Right ventricle myocardium inferior (tissue), 1 donor: ENCODE results near the gene APBB2. TPM values are rescaled to one million over a fixed set of nuclear protein-coding genes. Genes with fewer than 3 reads are reported as not detected.
A peak's percentile ranks its signal among the peaks of the same experiment; 100 is the strongest.
"Not testable (repeated sequence)": the region's sequence is repeated elsewhere in the genome, so short reads cannot be mapped to it uniquely, and the experiment has no call there.

Source experiments
- ATAC-seq: fragments of 200-7000 bp; cut with Tn5 transposase; one replicate; pipeline ENCODE4 v1.9.1; 2020; ENCODE audit warnings: mild to moderate bottlenecking, moderate library complexity
- DNase-seq: peaks from one replicate; pipeline ENCODE4 v3.0.0; 2021; ENCODE audit errors: missing footprints
- intact Hi-C: fragments of 100-400 bp; cut with DNase I; formaldehyde crosslinking; loops from one replicate; pipeline ENCODE4 v1.11.0; 2022
- total RNA-seq: library from RNA; stranded (reverse); fragmentation: NEBNext Ultra II Directional; extraction: Animal tissue kit (Norgen Biotek cat#: 25700); gene quantifications from one replicate; pipeline ENCODE4 v1.2.1, GENCODE V29; 2021
- donor health status: DM: no; HTN: yes; CAD: no; lungs with severe emphysema.

APBB2 gene
- total RNA-seq, 1 donor from 2014 or later: 23.8 TPM

- DNase-seq: no peak
- intact Hi-C loops: no loop called here
- ATAC-seq: no peak
Observed at GRCh38 chr4:41172786-41173185, 41.6 kb downstream of the APBB2 start.

GRCh38 chr4:41169256-41169800 is 45.0 kb downstream of the APBB2 start:
- DNase-seq (no peak), ATAC-seq (no peak)
- intact Hi-C loops: no loop called here

DNA sequence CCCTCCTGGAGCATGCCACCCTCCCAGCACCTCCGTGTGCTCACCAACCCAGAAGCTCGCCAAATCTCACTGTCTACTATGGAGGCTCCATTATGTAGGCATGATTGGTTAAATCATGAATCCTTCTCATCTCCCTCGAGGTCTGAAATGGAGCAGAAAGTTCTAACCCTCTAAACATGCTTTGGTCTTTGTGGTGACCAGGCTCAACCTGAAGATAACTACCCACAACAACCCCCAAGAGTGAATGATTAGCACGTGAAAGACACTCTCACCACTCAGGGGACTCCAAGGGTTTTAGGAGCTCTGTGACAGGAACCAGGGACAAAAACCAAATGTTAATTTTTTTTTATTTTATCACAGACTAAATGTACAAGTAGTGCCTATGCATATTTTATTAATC is 47.2 kb downstream of the APBB2 start:
- no peak for ATAC-seq
- DNase-seq: no peak
- intact Hi-C loops: no loop called here

DNA sequence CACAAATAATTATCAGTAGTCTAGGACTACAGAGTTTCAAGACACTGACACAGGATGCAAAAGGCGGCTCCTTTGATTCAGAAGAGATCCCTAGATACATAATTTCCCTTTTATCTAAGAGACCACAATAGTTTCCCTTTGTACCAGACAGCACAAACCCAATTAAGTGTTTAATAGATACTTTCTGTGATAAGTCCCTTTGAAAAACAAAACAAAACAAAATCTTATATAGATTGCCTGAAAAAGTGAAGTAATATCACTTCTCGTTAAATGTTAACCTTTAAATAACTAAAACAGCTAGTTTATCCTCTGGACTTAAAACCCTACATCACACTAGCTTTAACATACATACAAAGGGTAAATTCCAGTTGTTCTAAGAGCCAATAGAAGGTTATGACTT is 49.9 kb downstream of the APBB2 start:
- ATAC-seq (no peak), DNase-seq (no peak)
- intact Hi-C loops: no loop called here

DNA sequence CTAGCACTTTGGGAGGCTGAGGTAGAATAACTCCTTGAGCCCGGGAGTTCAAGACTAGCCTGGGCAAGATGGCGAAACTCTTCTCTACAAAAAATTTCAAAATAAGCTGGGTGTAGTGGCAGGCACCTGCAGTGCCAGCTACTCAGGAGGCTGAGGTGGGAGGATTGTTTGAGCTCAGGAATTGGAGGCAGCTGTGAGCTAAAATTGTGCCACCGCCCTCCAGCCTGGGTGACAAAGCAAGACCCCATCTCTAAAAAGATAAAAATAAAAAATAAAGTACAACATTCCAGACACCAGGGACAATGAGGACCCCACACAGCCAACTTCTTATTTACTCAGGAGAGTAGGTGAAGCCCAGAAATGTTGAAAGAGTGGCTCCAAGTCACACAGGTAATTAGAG is 53.0 kb downstream of the APBB2 start:
- no peak for ATAC-seq
- intact Hi-C loops: no loop called here
- DNase-seq: no peak

GRCh38 chr4:41160856-41161255 is 53.5 kb downstream of the APBB2 start:
- ATAC-seq (no peak), DNase-seq (no peak)
- intact Hi-C loops: no loop called here

DNA sequence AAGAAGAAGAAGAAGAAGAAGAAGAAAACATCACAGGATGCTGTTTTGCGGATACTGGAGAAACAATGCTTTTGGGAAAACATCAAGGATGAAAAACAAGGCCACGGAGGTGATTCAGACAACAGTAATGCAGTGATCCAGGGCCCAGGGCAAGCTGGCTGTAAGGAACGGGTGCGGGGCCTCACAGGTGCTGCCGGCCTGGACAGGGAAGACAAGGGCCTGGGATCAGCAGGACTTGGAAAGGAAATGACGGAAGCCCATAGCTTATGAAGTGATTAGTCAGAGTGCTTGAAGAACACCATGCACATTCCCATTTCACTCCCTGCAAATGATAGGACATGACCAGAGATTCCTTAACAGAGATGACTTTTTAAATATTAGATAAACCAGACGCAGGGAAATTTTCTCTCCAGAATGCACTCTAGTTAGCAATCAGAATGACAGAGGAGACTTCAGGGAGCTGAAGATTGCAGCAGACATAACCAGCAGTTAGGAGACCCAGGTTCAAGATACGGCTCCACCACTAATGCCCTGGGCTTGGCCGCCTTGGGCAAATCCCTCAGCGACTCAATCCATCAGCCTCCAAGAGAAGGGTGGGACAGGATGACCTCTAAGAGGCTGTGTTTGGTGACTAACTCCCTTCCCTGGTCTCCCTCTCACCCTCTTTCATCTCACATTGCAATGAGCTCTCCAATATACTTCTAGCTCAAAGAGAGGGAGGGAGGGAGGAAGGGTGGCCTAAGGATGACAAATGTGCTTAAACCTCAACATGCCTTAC is 54.1 kb downstream of the APBB2 start:
- DNase-seq (no peak), ATAC-seq (no peak)
- intact Hi-C loops: no loop called here

DNA sequence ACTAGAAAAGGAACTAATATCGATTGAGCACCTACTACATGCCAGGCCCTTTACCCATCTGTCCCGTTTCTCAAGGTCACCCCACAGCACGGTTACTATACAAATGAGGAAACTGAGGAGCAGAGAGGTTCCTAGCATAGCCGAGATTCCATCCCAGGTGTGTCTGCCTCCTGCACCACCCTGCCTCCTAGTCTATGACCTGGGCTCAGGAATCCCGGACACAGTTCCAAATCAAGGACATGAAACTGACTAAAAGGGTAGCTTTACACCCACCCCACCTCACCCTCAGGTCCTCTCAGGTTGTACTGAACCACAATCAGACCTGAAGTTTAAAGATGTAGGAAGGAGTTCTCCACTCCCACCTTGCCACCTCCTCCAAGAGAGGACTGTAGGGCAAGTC is 55.6 kb downstream of the APBB2 start:
- no peak for ATAC-seq
- no peak for DNase-seq
- intact Hi-C loops: no loop called here

- no peak for DNase-seq
- intact Hi-C loops: no loop called here
- no peak for ATAC-seq
Observed at GRCh38 chr4:41158274-41158673, 56.1 kb downstream of the APBB2 start.

- ATAC-seq (no peak), DNase-seq (no peak)
- intact Hi-C loops: no loop called here
Observed at GRCh38 chr4:41157009-41157408, 57.3 kb downstream of the APBB2 start.

- intact Hi-C loops: no loop called here
- DNase-seq (no peak), ATAC-seq (no peak)
Observed at GRCh38 chr4:41156574-41156973, 57.8 kb downstream of the APBB2 start.

- DNase-seq (no peak), ATAC-seq (peak; percentile 57)
- intact Hi-C loops: no loop called here
Observed at GRCh38 chr4:41155194-41155830, 59.0 kb downstream of the APBB2 start.

GRCh38 chr4:41154814-41155177 is 59.5 kb downstream of the APBB2 start:
- intact Hi-C loops: no loop called here
- no peak for DNase-seq
- ATAC-seq: no peak

DNA sequence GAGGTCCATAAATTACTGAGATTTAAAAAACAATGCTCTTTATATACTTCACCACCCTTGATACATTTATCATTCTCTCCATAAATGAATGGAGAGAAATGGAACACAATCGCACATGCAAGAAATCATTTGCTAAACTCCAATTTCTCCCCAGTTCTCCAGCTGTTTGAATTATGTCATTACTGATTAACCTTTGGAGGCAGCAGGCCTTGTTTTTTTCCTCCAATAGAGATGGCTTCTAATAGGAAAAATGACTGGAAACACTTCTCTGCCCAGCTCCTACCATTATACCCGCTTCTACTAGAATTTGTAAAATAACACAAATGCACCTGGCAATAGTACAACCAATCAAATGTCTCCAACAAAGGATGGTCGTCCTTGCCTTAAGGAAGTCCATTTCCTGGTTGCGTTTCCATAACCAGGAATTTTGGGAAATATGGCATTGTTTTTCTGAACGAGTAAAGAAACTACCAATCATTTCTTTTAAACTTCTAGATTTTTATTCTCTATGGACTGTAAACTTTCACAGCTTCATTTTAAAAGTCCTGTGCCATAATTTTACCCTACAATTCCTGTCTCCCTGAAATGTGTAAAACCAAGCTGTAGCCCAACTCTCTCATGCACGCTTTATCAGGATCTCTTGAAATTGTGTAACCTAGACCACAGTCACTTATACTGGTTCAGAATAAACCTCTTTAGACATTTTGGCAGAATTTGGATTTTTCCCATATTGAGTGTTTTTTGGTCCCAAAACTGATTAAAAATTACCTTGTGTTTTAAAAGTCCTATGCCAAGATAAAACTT is 60.1 kb downstream of the APBB2 start:
- intact Hi-C loops: no loop called here
- ATAC-seq: no peak
- no peak for DNase-seq

GRCh38 chr4:41150401-41150800 is 63.9 kb downstream of the APBB2 start:
- no peak for DNase-seq
- ATAC-seq: no peak
- intact Hi-C loops: no loop called here

DNA sequence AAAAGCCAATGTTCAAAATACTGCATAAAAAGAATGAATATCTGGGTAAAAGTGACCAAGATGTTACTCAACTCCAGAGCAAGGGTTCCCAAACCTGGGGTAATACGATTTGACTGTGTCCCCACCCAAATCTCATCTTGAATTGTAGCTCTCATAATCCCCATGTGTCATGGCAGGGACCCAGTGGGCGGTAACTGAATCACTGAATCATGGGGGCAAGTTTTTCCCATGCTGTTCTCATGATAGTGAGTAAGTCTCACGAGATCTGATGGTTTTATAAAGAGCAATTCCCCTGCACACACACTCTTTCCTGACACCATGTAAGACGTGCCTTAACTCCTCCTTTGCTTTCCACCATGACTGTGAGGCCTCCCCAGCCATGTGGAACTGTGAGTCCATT is 64.8 kb downstream of the APBB2 start:
- intact Hi-C loops, ATAC-seq, DNase-seq: not testable (repeated sequence)

DNA sequence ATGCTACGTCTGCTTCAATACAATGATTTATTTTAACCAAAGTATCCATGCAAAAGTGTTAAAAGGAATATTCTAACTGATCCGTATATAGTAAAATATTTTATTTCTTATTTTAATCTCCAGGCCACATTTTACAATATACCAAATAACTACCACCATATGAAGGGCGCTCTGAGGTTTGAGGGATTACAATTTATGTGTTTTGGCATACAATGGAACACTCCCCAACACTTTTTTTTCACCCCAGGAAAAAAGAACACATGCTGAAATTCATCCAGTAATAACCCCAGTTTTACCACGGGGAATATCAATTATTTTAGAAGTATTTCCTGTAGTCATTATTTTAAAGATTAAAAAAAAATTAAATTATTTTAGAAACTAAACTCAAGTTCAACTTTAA is 65.4 kb downstream of the APBB2 start:
- intact Hi-C loops: no loop called here
- no peak for ATAC-seq
- DNase-seq: no peak

DNA sequence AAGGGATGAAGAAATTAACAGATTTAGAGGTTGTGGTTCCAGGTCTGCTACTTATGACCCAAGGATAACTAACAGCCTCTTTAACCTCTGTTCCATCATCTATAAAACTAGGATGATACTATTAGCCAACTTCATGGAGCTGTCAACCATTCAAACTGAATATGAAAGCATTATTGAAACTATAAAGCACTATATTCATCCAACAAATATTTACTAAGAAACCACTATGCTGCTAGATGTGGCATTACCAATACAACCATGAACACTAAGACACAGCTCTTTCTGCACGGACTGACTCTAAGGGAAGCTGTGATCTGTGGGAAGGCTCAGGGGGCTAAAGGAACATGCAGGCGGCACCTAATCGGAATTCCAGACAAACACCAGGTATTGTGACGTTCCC is 66.0 kb downstream of the APBB2 start:
- ATAC-seq (no peak), DNase-seq (no peak)
- intact Hi-C loops: no loop called here

- intact Hi-C loops, ATAC-seq: not testable (repeated sequence)
Observed at GRCh38 chr4:41147570-41147969, 66.8 kb downstream of the APBB2 start.

More at GRCh38 chr4:41147570-41147969, 66.8 kb downstream of the APBB2 start:
- DNase-seq: not testable (repeated sequence)
